Stomach smooth muscle (tissue), 2 donors: ENCODE measurements around the gene KRTAP5-2.
"Not testable (repeated sequence)": the region's sequence is repeated elsewhere in the genome, so short reads cannot be mapped to it uniquely, and the experiment has no call there.

Source experiments
- H3K27ac ChIP-seq: one replicate; pipeline ENCODE4 v1.7.0; 2013; ENCODE audit warnings: mild to moderate bottlenecking, low read length, inconsistent platforms
- H3K27me3 ChIP-seq, 2 donors: one replicate each; pipeline ENCODE4 v1.7.0; 2013; ENCODE audit warnings: low read length in 2 of 2; ENCODE audit not compliant: insufficient read depth in 2 of 2, control insufficient read depth in 1 of 2
- H3K36me3 ChIP-seq, 2 donors: one replicate each; pipeline ENCODE4 v1.7.0; 2013; ENCODE audit warnings: low read length in 2 of 2; ENCODE audit not compliant: control insufficient read depth in 2 of 2, insufficient read depth in 2 of 2
- H3K4me1 ChIP-seq: one replicate; pipeline ENCODE4 v1.7.0; 2013; ENCODE audit warnings: low read length; ENCODE audit not compliant: control insufficient read depth, insufficient read depth
- H3K4me3 ChIP-seq, 2 donors: one replicate each; pipeline ENCODE4 v1.7.0; 2013; ENCODE audit warnings: low read length in 2 of 2
- H3K9ac ChIP-seq, 2 donors: one replicate each; pipeline ENCODE4 v1.7.0; 2013; ENCODE audit warnings: low read length in 2 of 2, mild to moderate bottlenecking in 1 of 2
- H3K9me3 ChIP-seq, 2 donors: one replicate each; pipeline ENCODE4 v1.7.0; 2013; ENCODE audit warnings: low read length in 2 of 2; ENCODE audit not compliant: control insufficient read depth in 2 of 2
- donor health status: healthy.
- donor health status: Pancreatic carcinoma.

KRTAP5-2 gene

DNA sequence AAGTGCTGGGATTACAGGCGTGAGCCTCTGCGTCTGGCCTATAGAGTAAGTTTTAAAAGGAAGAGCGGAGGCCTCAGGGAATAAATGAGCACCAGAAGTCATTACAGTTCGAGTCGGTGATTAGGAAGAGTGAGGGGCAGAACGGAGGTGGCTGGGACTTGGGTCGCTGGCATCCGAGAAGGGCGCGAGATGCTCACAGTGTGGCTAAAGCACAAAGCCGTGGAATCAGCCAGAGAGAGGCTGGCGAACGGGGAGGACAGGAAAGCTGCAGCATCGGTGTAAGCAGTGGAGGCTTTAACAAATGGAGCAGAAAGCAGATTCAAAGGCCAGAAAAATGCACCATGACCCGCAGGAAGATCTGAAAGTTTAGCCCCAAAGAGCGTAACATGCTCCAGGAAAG lies 26.5 kb upstream of the KRTAP5-2 start:
- peaks cover 11 to 12% of the 10 kb centered on the region in 2 donors for H3K27me3 ChIP-seq
- H3K27ac ChIP-seq = no peak overlapping the region
- no peaks in the 10 kb centered on the region for H3K9me3 ChIP-seq
- H3K36me3 ChIP-seq = no peaks in the 10 kb centered on the region
- H3K4me3 ChIP-seq = no peak overlapping the region
- H3K9ac ChIP-seq = no peak overlapping the region
- H3K4me1 ChIP-seq = no peaks in the 10 kb centered on the region

DNA sequence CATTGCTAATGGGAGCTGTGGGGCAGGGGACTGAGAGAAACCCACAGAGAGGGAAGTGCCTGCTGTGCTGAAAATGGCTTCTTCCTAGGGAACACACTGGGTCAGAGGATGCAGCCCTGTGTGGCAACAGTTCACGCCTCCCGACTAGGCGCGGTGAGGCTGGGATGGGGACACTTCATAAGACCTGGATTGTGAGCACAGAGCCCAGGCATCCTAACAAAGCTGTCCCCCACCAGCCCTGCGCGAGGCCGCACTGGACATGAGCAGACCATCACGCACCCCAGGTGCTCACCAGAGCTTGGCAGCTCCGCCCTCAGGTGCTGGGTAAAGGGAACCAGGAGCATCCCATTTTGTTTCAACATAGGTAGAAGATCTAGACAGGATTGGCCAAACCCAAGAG lies 25.6 kb upstream of the KRTAP5-2 start:
- Histone ChIP-seq H3K27ac (no peak overlapping the region), H3K4me1 (no peaks in the 10 kb centered on the region), H3K9me3 (no peaks in the 10 kb centered on the region), H3K4me3 (no peak overlapping the region), H3K9ac (no peak overlapping the region), H3K36me3 (no peaks in the 10 kb centered on the region), H3K27me3 (peaks cover 4 to 9% of the 10 kb centered on the region in 2 donors)

DNA sequence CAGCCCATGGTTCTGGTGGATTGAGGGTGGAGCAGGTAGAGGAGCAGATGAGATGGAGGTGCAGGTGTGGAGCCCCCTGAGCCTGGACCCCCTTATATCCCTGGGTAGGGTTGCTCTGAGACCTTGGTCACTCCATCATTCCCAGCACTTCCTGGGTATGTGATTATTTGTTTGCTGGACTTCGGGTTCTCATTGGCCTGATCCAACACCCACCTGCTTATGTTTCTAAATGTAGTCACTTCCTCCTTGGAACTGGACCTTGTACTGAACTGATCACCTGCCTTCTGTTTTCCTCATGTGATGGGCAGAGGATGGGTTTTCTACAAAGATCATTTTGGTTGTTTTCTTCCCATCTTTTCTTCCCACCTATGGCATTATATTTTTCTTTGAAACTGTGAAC lies 24.0 kb upstream of the KRTAP5-2 start, which contains the start of gene KRTAP5-4:
Gene KRTAP5-4, minus strand, starts transcription at position 53 of the 400 bp plus-strand sequence. Its CDS starts 45 bp downstream, at position 8.
- H3K27me3 ChIP-seq = peaks cover 0 to 5% of the 10 kb centered on the region in 2 donors
- no peak within 1 kb of the TSS for H3K9ac ChIP-seq
- H3K4me3 ChIP-seq = no peak within 1 kb of the TSS
- H3K4me1 ChIP-seq = no peaks in the 10 kb centered on the region
- H3K36me3 ChIP-seq = no peaks in the 10 kb centered on the region
- H3K27ac ChIP-seq = no peak within 1 kb of the TSS
- no peaks in the 10 kb centered on the region for H3K9me3 ChIP-seq

DNA sequence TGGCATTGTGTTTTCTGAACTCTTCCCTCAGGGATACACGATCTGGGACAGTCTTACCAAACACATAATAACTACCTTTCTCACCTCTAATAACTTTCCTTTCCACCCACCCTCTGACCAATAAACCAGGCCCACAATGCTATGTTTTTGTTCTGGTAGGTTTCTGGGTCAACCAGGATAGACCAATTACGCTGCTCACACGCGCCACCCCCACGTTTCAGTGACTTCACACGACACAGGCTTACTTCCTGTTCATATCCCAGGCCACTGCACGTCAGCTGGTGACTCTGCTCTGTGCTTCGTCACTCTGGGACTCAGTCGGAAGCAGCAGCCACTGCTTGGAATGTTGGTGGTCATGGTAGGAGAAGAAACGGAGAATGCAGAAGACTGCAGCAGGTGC lies 21.4 kb upstream of the KRTAP5-2 start:
- peaks cover 7 to 15% of the 10 kb centered on the region in 2 donors for H3K27me3 ChIP-seq
- no peaks in the 10 kb centered on the region for H3K9me3 ChIP-seq
- no peaks in the 10 kb centered on the region for H3K36me3 ChIP-seq
- H3K9ac ChIP-seq = no peak overlapping the region
- H3K27ac ChIP-seq = no peak overlapping the region
- no peak overlapping the region for H3K4me3 ChIP-seq
- H3K4me1 ChIP-seq = no peaks in the 10 kb centered on the region

DNA sequence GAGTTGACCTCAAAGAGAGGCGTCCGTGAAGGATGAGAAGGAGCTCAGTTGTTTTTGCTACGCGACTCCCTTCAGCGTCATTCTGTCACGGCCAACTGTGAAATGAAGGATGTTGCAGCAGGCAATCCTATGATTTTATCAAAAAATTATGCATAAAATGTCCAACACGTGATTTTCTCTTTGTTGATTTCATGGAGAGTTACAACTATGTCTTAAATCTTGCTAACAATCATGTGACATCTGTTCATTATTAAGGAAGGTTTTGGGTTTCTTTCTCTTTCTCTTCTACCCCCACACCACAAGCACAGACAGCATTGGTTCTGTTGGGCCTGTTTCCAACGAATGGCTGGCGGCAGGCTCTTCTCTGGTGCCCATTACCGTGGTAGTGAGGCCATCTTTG lies 20.1 kb upstream of the KRTAP5-2 start:
- H3K4me3 ChIP-seq = no peak overlapping the region
- H3K4me1 ChIP-seq = no peaks in the 10 kb centered on the region
- no peaks in the 10 kb centered on the region for H3K9me3 ChIP-seq
- no peaks in the 10 kb centered on the region for H3K36me3 ChIP-seq
- H3K27ac ChIP-seq = no peak overlapping the region
- H3K27me3 ChIP-seq = peaks cover 7 to 15% of the 10 kb centered on the region in 2 donors
- no peak overlapping the region for H3K9ac ChIP-seq

DNA sequence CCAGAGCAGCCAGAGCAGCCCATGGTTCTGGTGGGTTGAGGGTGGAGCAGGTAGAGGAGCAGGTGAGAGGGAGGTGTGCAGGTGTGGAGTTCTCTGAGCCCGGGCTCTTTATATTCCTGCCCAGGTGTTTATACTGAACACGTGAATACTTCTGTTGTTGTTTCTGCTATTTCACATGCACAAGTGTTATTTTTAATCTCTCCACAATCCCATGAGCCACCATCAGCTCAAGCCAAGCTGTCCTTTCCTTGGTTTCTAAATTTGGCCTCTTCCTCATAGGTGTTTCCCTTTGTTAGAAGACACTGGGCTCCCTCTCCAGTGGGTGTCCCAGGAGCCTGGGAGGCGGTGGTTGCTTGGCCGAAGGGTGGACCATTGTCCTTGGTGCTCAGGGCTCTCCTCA lies 10.3 kb upstream of the KRTAP5-2 start, which contains the start of gene KRTAP5-3:
Gene KRTAP5-3, minus strand, starts transcription at position 101 of the 400 bp plus-strand sequence. Its CDS starts 78 bp downstream, at position 23.
- Histone ChIP-seq H3K36me3 (no peaks in the 10 kb centered on the region), H3K4me3 (no peak within 1 kb of the TSS), H3K27ac (no peak within 1 kb of the TSS), H3K9me3 (no peaks in the 10 kb centered on the region), H3K27me3 (peaks cover 7 to 26% of the 10 kb centered on the region in 2 donors), H3K9ac (no peak within 1 kb of the TSS), H3K4me1 (peaks cover 3% of the 10 kb centered on the region)

DNA sequence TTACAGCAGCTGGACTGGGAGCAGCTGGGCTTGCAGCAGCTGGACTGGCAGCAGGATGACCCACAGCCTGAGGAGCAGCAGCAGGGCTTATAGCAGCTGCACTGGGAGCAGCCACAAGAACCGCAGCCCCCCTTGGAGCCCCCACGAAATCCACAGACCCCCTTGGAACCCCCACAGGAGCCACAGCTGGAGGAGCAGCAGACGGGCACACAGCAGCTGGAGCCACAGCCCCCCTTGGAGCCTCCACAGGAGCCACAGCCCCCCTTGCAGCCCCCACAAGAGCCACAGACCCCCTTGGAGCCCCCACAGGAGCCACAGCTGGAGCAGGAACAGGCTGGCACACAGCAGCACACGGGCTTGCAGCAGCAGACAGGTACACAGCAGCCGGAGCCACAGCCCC lies 9.8 kb upstream of the KRTAP5-2 start:
- H3K4me1 ChIP-seq, H3K36me3 ChIP-seq, H3K9ac ChIP-seq, H3K9me3 ChIP-seq, H3K4me3 ChIP-seq, H3K27ac ChIP-seq: not testable (repeated sequence)
- peaks cover 7 to 26% of the 10 kb centered on the region in 2 donors for H3K27me3 ChIP-seq

DNA sequence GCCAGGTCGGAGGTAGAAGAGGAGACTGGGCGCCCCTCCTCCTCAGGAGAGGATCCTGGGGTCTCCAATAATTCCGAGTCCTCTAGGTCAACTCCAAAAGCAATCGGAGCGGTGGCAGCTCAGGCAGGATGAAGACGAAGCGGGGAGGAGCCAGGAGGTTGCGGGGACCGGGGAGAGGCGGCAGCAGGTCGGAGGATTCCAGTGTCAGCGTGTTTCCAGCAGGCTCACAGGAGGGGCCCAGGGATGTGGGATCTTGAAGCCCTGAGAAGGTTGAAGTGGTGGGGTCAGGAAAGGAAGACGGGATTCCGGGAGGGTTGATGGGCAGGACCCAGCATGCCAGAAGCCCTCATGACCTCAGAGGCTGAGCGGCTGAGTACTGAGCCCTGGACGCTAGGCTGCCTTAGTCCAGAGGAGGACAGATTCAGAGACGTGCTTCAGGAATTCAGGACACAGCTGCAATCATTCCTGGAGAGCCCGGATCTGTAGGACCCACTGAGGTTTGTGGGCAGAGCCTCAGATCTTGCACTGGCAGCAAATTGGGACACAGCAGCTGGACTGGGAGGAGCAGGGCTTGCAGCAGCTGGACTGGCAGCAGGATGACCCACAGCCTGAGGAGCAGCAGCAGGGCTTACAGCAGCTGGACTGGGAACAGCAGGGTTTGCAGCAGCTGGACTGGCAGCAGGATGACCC lies 9.2 kb upstream of the KRTAP5-2 start:
- H3K27me3 ChIP-seq = peaks cover 7 to 26% of the 10 kb centered on the region in 2 donors
- not testable (repeated sequence) for H3K4me1 ChIP-seq

DNA sequence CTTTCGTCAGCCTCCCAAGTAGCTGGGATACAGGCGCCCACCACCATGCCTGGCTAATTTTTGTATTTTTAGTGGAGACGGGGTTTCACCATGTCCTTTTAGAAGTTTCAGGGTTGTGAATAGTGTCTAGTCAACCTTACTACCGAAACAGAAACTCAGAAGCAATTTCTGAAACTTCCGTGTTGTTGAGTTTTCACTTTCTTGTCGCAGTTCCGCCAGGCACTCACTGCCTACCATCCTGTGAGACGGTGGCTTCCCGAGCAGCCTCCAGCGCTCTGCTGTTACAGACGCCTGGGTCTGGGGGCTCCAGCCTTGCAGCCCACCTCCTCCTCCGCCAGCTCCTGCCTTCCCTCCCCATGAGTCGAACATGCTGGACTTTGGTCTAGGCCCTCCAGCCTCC lies 7.8 kb upstream of the KRTAP5-2 start:
- H3K9me3 ChIP-seq, H3K4me1 ChIP-seq, H3K9ac ChIP-seq, H3K36me3 ChIP-seq, H3K4me3 ChIP-seq, H3K27ac ChIP-seq: not testable (repeated sequence)
- H3K27me3 ChIP-seq = peaks cover 7 to 26% of the 10 kb centered on the region in 2 donors

More for the DNA sequence above, 9.2 kb upstream of the KRTAP5-2 start:
- H3K36me3 ChIP-seq, H3K9ac ChIP-seq, H3K4me3 ChIP-seq, H3K27ac ChIP-seq, H3K9me3 ChIP-seq: not testable (repeated sequence)

DNA sequence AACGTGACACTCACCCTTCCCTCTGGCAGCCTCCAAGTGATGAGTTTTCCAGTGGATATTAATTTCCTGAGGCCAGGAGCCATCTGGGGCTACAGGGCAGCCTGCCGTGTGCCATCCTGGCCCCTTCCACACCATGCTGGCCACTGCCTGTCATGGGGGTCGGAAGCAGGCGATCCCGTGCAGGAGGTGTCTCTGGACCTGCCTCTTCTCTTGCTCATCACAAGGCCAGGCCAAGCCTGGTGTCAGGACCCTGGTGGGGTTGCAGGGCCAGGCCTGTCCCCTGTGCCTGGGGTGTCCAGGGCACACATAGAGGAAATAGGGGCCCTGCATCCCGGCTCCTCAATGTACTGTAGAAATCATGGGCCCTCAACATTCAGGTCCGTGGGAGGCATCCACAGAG lies 6.6 kb upstream of the KRTAP5-2 start:
- Histone ChIP-seq H3K4me1 (peaks cover 3% of the 10 kb centered on the region), H3K4me3 (no peak overlapping the region), H3K27ac (no peak overlapping the region), H3K27me3 (peaks cover 7 to 28% of the 10 kb centered on the region in 2 donors), H3K9me3 (no peaks in the 10 kb centered on the region), H3K36me3 (no peaks in the 10 kb centered on the region), H3K9ac (no peak overlapping the region)

DNA sequence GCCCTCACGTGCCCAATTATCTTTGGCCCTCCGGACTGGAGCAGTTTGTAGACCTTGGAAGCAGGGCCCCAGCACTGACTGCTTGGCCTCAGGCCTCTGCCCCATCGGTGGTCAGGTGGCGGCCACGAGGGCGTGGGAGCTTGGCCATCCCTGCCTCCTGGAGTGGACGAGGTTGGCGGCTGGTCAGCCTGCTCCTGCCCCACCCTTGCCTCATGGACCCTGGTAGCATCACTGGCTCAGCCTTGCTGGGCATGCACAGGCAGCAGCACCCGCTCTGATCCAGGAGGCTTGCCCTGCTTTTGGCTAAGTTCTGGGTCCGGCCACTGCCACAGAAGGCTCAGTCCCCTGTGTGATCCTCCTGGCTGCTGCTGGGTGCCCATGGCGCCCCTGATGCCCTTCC lies 6.1 kb upstream of the KRTAP5-2 start:
- H3K36me3 ChIP-seq = no peaks in the 10 kb centered on the region
- no peaks in the 10 kb centered on the region for H3K9me3 ChIP-seq
- peaks cover 3% of the 10 kb centered on the region for H3K4me1 ChIP-seq
- no peak overlapping the region for H3K27ac ChIP-seq
- peaks cover 7 to 28% of the 10 kb centered on the region in 2 donors for H3K27me3 ChIP-seq
- H3K9ac ChIP-seq = no peak overlapping the region
- H3K4me3 ChIP-seq = no peak overlapping the region
